Activated T-helper 1 cell treated with anti-CD3 and anti-CD28 coated beads, Interleukin-2, amount 50 U/mL, for 16 hours (primary cell): ENCODE data around the gene PPP1R1B.

Source experiments
- DNase-seq, 2 donors: peaks; one replicate each; pipeline ENCODE4 v3.0.0-alpha.2; 2020; ENCODE audit warnings: low read depth in 1 of 2, low spot score in 1 of 2

PPP1R1B gene

GRCh38 chr17:39631403-39631802 lies 4.7 kb downstream of the PPP1R1B start:
- DNase-seq, result no peak

- no peak for DNase-seq
Observed at GRCh38 chr17:39632153-39632941, 5.6 kb downstream of the PPP1R1B start.

- no peak for DNase-seq
Observed at GRCh38 chr17:39633570-39634183, 6.9 kb downstream of the PPP1R1B start.

GRCh38 chr17:39634384-39634871 lies 7.7 kb downstream of the PPP1R1B start:
- no peak for DNase-seq

GRCh38 chr17:39635614-39636176 lies 8.9 kb downstream of the PPP1R1B start:
- DNase-seq, result no peak

- no peak for DNase-seq
Observed at GRCh38 chr17:39636587-39636926, 9.8 kb downstream of the PPP1R1B start.

GRCh38 chr17:39636927-39637736 lies 10.4 kb downstream of the PPP1R1B start, which contains the start of gene STARD3:
Gene STARD3 (plus strand): TSS chr17:39637144. CDS start chr17:39653532, 16,388 bp downstream.
- peak; percentile 81 to 82 for DNase-seq

GRCh38 chr17:39638317-39638716 lies 11.6 kb downstream of the PPP1R1B start:
- no peak for DNase-seq

- DNase-seq, result no peak
Observed at GRCh38 chr17:39639043-39639442, 12.3 kb downstream of the PPP1R1B start.

GRCh38 chr17:39639566-39640458 lies 13.1 kb downstream of the PPP1R1B start:
- no peak for DNase-seq

GRCh38 chr17:39640591-39641031 lies 13.9 kb downstream of the PPP1R1B start:
- no peak for DNase-seq

- no peak for DNase-seq
Observed at GRCh38 chr17:39641097-39641496, 14.3 kb downstream of the PPP1R1B start.

- DNase-seq, result no peak
Observed at GRCh38 chr17:39641883-39642282, 15.1 kb downstream of the PPP1R1B start.

GRCh38 chr17:39642291-39643074 lies 15.7 kb downstream of the PPP1R1B start:
- no peak for DNase-seq

GRCh38 chr17:39643271-39643670 lies 16.5 kb downstream of the PPP1R1B start:
- no peak for DNase-seq

- DNase-seq, result no peak
Observed at GRCh38 chr17:39647256-39647655, 20.5 kb downstream of the PPP1R1B start.

GRCh38 chr17:39648616-39649366 lies 22.0 kb downstream of the PPP1R1B start:
- DNase-seq, result no peak

GRCh38 chr17:39650121-39650579 lies 23.4 kb downstream of the PPP1R1B start:
- DNase-seq, result no peak
